ENCODE results near the gene PNPLA2.
A peak's percentile ranks its signal among the peaks of the same experiment; 100 is the strongest.

PNPLA2 gene

GRCh38 chr11:773830-774229, 44.9 kb upstream of the PNPLA2 start:
- TF ChIP-seq, protein P1, sequence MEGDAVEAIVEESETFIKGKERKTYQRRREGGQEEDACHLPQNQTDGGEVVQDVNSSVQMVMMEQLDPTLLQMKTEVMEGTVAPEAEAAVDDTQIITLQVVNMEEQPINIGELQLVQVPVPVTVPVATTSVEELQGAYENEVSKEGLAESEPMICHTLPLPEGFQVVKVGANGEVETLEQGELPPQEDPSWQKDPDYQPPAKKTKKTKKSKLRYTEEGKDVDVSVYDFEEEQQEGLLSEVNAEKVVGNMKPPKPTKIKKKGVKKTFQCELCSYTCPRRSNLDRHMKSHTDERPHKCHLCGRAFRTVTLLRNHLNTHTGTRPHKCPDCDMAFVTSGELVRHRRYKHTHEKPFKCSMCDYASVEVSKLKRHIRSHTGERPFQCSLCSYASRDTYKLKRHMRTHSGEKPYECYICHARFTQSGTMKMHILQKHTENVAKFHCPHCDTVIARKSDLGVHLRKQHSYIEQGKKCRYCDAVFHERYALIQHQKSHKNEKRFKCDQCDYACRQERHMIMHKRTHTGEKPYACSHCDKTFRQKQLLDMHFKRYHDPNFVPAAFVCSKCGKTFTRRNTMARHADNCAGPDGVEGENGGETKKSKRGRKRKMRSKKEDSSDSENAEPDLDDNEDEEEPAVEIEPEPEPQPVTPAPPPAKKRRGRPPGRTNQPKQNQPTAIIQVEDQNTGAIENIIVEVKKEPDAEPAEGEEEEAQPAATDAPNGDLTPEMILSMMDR (IDR thresholded peaks at IDR 0.05; ENCODE audit: low read depth, low read length): no peak
- no peak for DNase-seq (ENCODE audit: extremely low read depth, low read depth)

DNA sequence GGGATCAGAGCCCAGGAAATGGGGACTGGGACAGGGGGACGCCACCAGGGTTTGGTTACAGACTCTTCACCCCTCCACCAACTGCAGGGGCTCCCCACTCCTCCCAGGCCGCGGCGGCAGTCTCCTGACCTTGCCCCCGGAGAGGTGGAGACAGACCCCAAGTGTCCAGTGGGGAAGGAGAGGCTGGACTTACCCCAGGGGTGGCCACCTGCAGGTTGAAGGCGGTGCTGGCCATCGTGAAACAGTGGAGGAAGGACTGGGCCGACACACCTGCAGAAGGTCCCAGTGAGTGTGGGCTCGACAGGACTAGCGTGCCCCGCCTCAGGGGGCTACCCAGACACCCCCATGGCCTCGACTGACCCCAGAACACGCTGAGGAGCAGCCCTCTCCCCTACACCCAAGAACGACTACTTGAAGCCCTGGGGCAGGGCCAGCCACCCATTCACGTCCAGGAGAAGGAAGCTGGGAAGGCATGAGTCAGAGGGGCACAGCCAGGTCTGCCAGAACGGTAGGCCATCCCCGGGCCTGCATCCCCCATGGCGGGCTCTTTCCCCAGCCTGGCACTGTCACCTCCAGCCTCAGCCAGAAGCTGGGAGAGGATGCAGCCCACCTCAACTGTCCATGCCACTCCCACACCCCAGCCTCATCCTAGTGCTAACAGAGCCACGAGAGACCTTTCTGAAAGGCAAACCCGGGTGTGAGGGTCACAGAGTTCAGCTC, 43.7 kb upstream of the PNPLA2 start:
- no peak for DNase-seq (ENCODE audit: extremely low read depth, low read depth)
- TF ChIP-seq, protein P1 (IDR thresholded peaks at IDR 0.05; ENCODE audit: low read depth, low read length): no peak

- TF ChIP-seq, protein P1 (IDR thresholded peaks at IDR 0.05; ENCODE audit: low read depth, low read length): no peak
- DNase-seq (ENCODE audit: extremely low read depth, low read depth): no peak
These were observed 42.5 kb upstream of the PNPLA2 start for GRCh38 chr11:776263-776560.

DNA sequence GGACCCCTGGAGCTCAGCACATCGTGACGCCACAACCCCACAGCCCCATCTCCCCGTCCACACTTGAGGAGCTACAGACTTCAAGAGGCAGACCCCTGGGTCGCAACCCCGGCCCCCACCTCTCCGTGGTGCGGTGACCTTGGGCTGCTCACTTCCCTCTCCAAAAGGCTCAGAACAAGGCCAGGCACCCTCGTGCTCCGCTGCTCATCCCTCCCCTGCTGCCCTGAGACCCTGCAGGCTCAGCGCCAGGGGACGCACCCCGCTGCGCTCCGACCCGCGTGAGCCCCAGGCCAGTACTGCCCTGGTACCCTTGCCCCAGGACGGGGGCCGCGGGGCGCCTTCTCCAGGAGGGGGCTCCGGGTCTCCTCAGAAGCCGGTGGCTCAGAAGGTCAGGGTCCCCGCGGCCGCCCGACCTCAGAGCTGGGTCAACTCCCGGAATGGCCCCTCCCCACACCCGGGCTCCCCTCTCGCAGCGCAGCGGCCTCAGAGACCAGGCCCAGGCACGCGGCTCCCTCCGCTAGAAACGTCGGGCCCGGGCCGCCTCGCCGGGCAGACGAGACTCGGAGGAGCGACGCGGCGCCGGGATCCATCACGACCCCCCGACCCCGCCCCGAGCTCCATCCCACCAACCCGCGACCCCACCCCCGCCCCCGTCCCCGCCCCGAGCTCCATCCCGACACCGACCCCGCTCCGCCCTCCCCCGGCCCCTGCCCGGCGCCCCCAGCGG, 42.0 kb upstream of the PNPLA2 start:
- DNase-seq (ENCODE audit: extremely low read depth, low read depth): no peak
- TF ChIP-seq, protein P1 (IDR thresholded peaks at IDR 0.05; ENCODE audit: low read depth, low read length): no peak

DNA sequence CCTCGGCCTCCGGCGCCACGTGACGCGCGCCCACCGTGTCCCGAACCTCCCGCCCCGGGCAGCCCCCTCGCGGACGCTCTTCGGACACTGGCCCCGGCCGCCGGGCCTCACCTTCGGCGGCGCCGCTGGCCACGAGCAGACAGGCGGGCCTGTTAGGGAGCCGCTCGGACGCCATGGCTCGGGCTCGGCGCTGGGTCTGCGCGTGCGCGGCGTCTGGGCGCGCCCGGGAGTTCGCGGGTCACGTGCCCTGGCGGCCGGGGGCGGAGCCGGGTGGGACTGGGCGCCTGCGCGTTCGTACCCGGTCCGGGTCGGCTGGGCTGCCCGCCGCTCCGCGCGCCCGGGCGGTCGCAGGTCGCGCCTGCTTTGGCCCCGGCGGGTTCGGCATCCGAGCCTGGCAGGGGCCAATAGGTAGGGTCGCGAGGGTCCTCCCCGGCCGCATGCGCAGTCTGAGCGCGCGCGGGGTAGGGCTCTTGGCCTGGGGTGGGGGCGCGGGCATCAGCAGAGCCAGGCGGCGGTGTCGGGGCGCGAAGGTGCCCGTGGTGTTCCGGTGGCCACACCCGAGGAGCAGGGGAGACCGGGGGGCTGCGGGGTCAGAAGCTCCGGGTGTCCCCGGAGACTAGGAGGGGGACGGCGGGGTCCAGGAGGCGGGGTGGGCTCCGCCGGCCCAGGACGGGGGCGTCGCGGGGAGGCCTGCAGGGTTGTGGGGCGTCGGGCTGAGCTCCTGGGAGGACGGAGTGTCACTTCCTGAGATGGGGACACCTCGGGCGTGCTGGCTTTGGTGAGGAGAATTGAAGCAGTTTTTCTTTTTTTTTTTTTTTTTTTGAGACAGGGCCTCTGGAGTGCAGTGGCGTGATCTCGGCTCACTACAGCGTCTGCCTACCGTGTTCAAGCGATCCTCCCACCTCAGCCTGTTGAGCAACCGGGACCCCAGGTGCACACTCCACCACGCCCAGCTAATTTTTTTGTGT, 41.1 kb upstream of the PNPLA2 start, which contains the start of gene GATD1:
Gene GATD1, minus strand, starts transcription at position 200 of the 968 bp plus-strand sequence. Its CDS starts 25 bp downstream, at position 175.
- DNase-seq (ENCODE audit: extremely low read depth, low read depth): peak; percentile 62
- TF ChIP-seq, protein P1 (IDR thresholded peaks at IDR 0.05; ENCODE audit: low read depth, low read length): no peak

DNA sequence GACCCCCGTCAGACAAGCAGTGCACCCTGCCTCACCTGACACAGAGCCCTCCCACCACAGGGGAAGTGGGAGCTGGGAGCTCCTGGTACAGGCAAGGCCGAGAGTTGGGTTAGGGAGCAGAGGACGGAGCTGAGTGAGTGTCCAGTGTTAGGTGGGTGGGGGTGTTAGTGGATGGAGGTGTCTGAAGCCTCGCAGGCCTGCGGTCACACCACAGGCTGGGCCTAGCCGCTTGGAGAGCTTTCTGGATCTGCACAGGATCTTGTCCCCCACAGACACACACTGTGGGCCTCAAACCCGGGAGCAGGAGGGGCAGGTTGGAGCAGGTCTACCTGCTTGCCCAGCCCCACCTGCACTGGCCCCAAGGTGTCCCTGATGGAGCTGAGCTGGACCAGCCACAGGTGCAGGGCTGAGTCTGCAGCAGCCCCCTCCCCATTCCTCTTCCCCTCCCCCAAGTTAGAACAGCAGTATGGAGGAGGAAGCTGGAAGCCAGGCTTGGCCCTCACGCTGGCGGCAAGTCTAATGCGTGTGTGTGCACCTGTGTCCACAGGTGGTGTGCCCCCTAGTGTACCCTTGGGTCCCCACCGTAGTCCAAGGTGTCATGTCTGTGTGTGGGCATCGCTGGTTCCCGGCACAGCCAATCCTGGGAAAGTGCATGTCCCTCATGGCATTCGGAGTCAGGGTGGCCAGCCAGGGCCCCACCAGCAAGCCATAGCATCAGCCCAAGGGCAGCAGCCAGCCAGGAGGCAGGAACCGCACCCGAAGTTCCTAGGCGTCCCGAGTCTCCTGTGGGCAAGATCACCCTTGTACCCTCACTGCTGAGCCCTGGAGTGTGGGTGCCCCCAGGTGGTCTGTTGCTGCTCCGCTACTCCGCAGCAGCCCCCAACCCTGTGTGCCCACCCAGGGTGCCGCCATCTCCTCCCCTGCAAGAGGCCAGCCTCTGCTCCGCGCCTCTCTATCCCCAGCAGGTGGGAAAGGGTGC, 39.4 kb upstream of the PNPLA2 start:
- no peak for DNase-seq (ENCODE audit: extremely low read depth, low read depth)
- TF ChIP-seq, protein P1 (IDR thresholded peaks at IDR 0.05; ENCODE audit: low read depth, low read length): no peak
